HEK293 (cell line): ENCODE data around the gene CLCN7.

ENCODE experiments used
- CTCF ChIA-PET: fragments of 350-600 bp; formaldehyde crosslinking; extraction: SDS; loops from one replicate; lab custom pipeline; 2021; ENCODE audit warnings: antibody characterized with exemption; lab: Yijun Ruan, JAX
- POLR2A ChIA-PET: fragments of 300-600 bp; formaldehyde crosslinking; extraction: SDS; loops from one replicate; lab custom pipeline; 2020; ENCODE audit warnings: antibody characterized with exemption, inconsistent platforms; lab: Yijun Ruan, JAX
- H3K27ac ChIP-seq: fragments of 200-500 bp; sonication (Bioruptor generic); 2 replicates; pipeline ENCODE4 v1.5.1; 2014; ENCODE audit warnings: low read depth, low read length, control low read depth, inconsistent platforms; ENCODE audit errors: extremely low read depth
- H3K36me3 ChIP-seq, 2 experiments: fragments of 200-500 bp in 1 of 2; sonication (Bioruptor generic) in 1 of 2; 1 replicate in 1 of 2; 2 replicates in 1 of 2; pipeline ENCODE4 v1.5.1; 2014 to 2017; ENCODE audit warnings: inconsistent platforms in 2 of 2, low read length in 2 of 2; ENCODE audit not compliant: control insufficient read depth in 2 of 2, insufficient read depth in 1 of 2
- H3K4me1 ChIP-seq: fragments of 200-500 bp; sonication (Bioruptor generic); 2 replicates; pipeline ENCODE4 v1.5.1; 2014; ENCODE audit warnings: mild to moderate bottlenecking, low read length, inconsistent platforms; ENCODE audit not compliant: control insufficient read depth, insufficient read depth
- H3K4me3 ChIP-seq: 2 replicates; pipeline ENCODE4 v1.5.1; 2011; ENCODE audit warnings: low read depth, mild to moderate bottlenecking, control low read depth, low read length, moderate library complexity
- H3K9me3 ChIP-seq: fragments of 200-500 bp; sonication (Bioruptor generic); 2 replicates; pipeline ENCODE4 v1.5.1; 2014; ENCODE audit warnings: low read depth, low read length, inconsistent platforms; ENCODE audit not compliant: control insufficient read depth, insufficient read depth
- EGR2 ChIP-seq: fragments of 450-650 bp; formaldehyde crosslinking; IDR thresholded peaks from 2 replicates; pipeline ENCODE4 v1.5.1; 2016; ENCODE audit warnings: low read depth, missing biosample characterization, missing genetic modification characterization
- GLIS2 ChIP-seq: fragments of 450-650 bp; formaldehyde crosslinking; IDR thresholded peaks from 2 replicates; pipeline ENCODE4 v1.5.1; 2016; ENCODE audit warnings: missing biosample characterization, missing genetic modification characterization
- PRDM6 ChIP-seq: fragments of 450-650 bp; formaldehyde crosslinking; IDR thresholded peaks from 2 replicates; pipeline ENCODE4 v1.5.1; 2017; ENCODE audit warnings: missing biosample characterization, missing genetic modification characterization
- SETDB1 ChIP-seq: IDR thresholded peaks from one replicate; pipeline ENCODE4 v1.6.1; 2017; ENCODE audit warnings: mild to moderate bottlenecking, low read length, moderate library complexity, mixed read lengths; ENCODE audit not compliant: insufficient read length
- ZFHX2 ChIP-seq: fragments of 450-650 bp; formaldehyde crosslinking; conservative IDR thresholded peaks from 2 replicates; pipeline ENCODE4 v1.5.1; 2016; ENCODE audit warnings: missing biosample characterization, missing genetic modification characterization
- ZFP37 ChIP-seq: fragments of 450-650 bp; formaldehyde crosslinking; IDR thresholded peaks from 2 replicates; pipeline ENCODE4 v1.5.1; 2016; ENCODE audit warnings: missing biosample characterization, missing genetic modification characterization
- ZIC2 ChIP-seq: fragments of 450-650 bp; formaldehyde crosslinking; IDR thresholded peaks from 2 replicates; pipeline ENCODE4 v1.5.1; 2016; ENCODE audit warnings: missing biosample characterization, missing genetic modification characterization
- ZNF184 ChIP-seq: fragments of 450-650 bp; IDR thresholded peaks from 2 replicates; pipeline ENCODE4 v1.5.1; 2018; ENCODE audit warnings: missing biosample characterization, mild to moderate bottlenecking, missing genetic modification characterization
- ZNF341 ChIP-seq: fragments of 450-650 bp; formaldehyde crosslinking; IDR thresholded peaks from 2 replicates; pipeline ENCODE4; 2016; ENCODE audit warnings: low read depth, missing biosample characterization, missing genetic modification characterization
- ZNF426 ChIP-seq: fragments of 450-650 bp; formaldehyde crosslinking; IDR thresholded peaks from 2 replicates; pipeline ENCODE4 v1.5.1; 2017; ENCODE audit warnings: missing biosample characterization, missing genetic modification characterization, mild to moderate bottlenecking, inconsistent platforms, moderate library complexity
- ZNF433 ChIP-seq: fragments of 450-650 bp; formaldehyde crosslinking; IDR thresholded peaks from 2 replicates; pipeline ENCODE4 v1.5.1; 2016; ENCODE audit warnings: missing biosample characterization, missing genetic modification characterization, low read depth
- ZNF518A ChIP-seq: fragments of 450-650 bp; formaldehyde crosslinking; conservative IDR thresholded peaks from 2 replicates; pipeline ENCODE4 v1.5.1; 2016; ENCODE audit warnings: low read depth, missing biosample characterization, missing genetic modification characterization
- ZNF544 ChIP-seq: fragments of 450-650 bp; formaldehyde crosslinking; IDR thresholded peaks from 2 replicates; pipeline ENCODE4 v1.5.0; 2017; ENCODE audit warnings: missing biosample characterization, missing genetic modification characterization
- ZNF600 ChIP-seq: fragments of 450-650 bp; formaldehyde crosslinking; IDR thresholded peaks from 2 replicates; pipeline ENCODE4 v1.5.1; 2016; ENCODE audit warnings: missing biosample characterization, missing genetic modification characterization
- ZNF776 ChIP-seq: fragments of 450-650 bp; formaldehyde crosslinking; IDR thresholded peaks from 2 replicates; pipeline ENCODE4 v1.5.0; 2017; ENCODE audit warnings: missing biosample characterization, missing genetic modification characterization, borderline replicate concordance
- ZNF843 ChIP-seq: fragments of 450-650 bp; formaldehyde crosslinking; IDR thresholded peaks from 2 replicates; pipeline ENCODE4 v1.5.1; 2016; ENCODE audit warnings: missing biosample characterization, missing genetic modification characterization
- ZXDB ChIP-seq: fragments of 450-650 bp; formaldehyde crosslinking; IDR thresholded peaks from 2 replicates; pipeline ENCODE4 v1.5.1; 2016; ENCODE audit warnings: missing biosample characterization, missing genetic modification characterization
- TF ChIP-seq, protein P1 (sequence below): fragments of 450-650 bp; formaldehyde crosslinking; IDR thresholded peaks from 2 replicates; pipeline ENCODE4 v1.5.1; 2017; ENCODE audit warnings: missing biosample characterization, missing genetic modification characterization
- TF ChIP-seq, protein P2 (sequence below): fragments of 450-650 bp; formaldehyde crosslinking; IDR thresholded peaks from 2 replicates; pipeline ENCODE4 v1.5.1; 2016; ENCODE audit warnings: missing biosample characterization, missing genetic modification characterization

Gene CLCN7

GRCh38 chr16:1451702-1452392 is 23.0 kb downstream of the CLCN7 start (continued):
- TF ChIP-seq, protein P1, sequence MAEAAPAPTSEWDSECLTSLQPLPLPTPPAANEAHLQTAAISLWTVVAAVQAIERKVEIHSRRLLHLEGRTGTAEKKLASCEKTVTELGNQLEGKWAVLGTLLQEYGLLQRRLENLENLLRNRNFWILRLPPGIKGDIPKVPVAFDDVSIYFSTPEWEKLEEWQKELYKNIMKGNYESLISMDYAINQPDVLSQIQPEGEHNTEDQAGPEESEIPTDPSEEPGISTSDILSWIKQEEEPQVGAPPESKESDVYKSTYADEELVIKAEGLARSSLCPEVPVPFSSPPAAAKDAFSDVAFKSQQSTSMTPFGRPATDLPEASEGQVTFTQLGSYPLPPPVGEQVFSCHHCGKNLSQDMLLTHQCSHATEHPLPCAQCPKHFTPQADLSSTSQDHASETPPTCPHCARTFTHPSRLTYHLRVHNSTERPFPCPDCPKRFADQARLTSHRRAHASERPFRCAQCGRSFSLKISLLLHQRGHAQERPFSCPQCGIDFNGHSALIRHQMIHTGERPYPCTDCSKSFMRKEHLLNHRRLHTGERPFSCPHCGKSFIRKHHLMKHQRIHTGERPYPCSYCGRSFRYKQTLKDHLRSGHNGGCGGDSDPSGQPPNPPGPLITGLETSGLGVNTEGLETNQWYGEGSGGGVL (tag by site-specific recombination), result no peak
- no peak for TF ChIP-seq ZNF544 (tag by site-specific recombination)
- TF ChIP-seq, protein P2, sequence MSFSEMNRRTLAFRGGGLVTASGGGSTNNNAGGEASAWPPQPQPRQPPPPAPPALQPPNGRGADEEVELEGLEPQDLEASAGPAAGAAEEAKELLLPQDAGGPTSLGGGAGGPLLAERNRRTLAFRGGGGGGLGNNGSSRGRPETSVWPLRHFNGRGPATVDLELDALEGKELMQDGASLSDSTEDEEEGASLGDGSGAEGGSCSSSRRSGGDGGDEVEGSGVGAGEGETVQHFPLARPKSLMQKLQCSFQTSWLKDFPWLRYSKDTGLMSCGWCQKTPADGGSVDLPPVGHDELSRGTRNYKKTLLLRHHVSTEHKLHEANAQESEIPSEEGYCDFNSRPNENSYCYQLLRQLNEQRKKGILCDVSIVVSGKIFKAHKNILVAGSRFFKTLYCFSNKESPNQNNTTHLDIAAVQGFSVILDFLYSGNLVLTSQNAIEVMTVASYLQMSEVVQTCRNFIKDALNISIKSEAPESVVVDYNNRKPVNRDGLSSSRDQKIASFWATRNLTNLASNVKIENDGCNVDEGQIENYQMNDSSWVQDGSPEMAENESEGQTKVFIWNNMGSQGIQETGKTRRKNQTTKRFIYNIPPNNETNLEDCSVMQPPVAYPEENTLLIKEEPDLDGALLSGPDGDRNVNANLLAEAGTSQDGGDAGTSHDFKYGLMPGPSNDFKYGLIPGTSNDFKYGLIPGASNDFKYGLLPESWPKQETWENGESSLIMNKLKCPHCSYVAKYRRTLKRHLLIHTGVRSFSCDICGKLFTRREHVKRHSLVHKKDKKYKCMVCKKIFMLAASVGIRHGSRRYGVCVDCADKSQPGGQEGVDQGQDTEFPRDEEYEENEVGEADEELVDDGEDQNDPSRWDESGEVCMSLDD (tag by site-specific recombination), result no peak

- ChIA-PET POLR2A (no interaction called here), CTCF (interaction anchor here (0.7 kb wide), 1 partner anchor 268 kb away, joined by 3 read pairs; no protein-coding TSS in a partner anchor)
- Histone ChIP-seq H3K27ac (no peak overlapping the region), H3K4me1 (no peaks in the 10 kb centered on the region), H3K9me3 (no peaks in the 10 kb centered on the region), H3K4me3 (no peak overlapping the region), H3K36me3 (peaks cover 0 to 78% of the 10 kb centered on the region in 2 experiments; a peak in 1 of 3 replicates)
- TF ChIP-seq ZIC2, result peak; percentile 62; the same call in 1 of the 2 replicates
- TF ChIP-seq ZFP37 (tag by site-specific recombination), result no peak
- TF ChIP-seq ZNF426 (tag by site-specific recombination), result no peak
Observed at GRCh38 chr16:1450841-1451240, 24.0 kb downstream of the CLCN7 start.

DNA sequence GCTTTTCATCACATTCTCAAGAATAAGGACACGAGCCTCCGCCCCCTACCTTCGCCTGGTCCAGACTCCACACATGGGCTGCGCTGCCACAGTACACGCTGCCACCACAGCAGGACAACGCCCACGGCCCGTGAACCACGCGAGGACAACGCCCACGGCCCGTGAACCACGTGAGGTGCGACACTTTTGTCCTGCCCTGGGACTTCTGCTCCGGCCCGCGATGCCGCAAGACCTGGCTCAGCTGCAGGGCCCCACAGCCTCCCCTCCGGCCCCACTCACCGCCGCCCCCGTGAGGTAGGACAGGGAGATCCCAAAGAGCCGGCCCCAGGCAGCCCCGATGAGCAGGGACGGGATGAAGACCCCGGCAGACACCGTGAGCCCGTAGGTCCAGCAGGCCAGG is 24.6 kb downstream of the CLCN7 start:
- peaks cover 0 to 72% of the 10 kb centered on the region in 2 experiments; a peak in 1 of 3 replicates for H3K36me3 ChIP-seq

GRCh38 chr16:1449201-1449788 is 25.5 kb downstream of the CLCN7 start:
- POLR2A ChIA-PET, result no interaction called here
- H3K36me3 ChIP-seq, result peaks cover 0 to 64% of the 10 kb centered on the region in 2 experiments; a peak in 1 of 3 replicates
- TF ChIP-seq ZNF518A (tag by site-specific recombination), result no peak
- TF ChIP-seq ZNF433, result no peak
- TF ChIP-seq SETDB1, result no peak
- no peak for TF ChIP-seq ZNF843 (tag by site-specific recombination)
- TF ChIP-seq ZXDB, result no peak
- TF ChIP-seq PRDM6, result no peak

More for the DNA sequence above, 24.6 kb downstream of the CLCN7 start:
- Histone ChIP-seq H3K9me3 (no peaks in the 10 kb centered on the region), H3K4me1 (no peaks in the 10 kb centered on the region), H3K4me3 (no peak overlapping the region), H3K27ac (no peak overlapping the region)
- POLR2A ChIA-PET, result no interaction called here
- CTCF ChIA-PET, result interaction anchor here (0.7 kb wide), 1 partner anchor 269 kb away, joined by 3 read pairs; no protein-coding TSS in a partner anchor
- TF ChIP-seq ZNF184 (tag by site-specific recombination) (no peak), ZNF776 (tag by site-specific recombination) (no peak), GLIS2 (tag by site-specific recombination) (no peak), ZNF600 (tag by site-specific recombination) (peak; percentile 49; the same call in 1 of the 2 replicates), ZFHX2 (tag by site-specific recombination) (peak; percentile 42), ZNF341 (tag by site-specific recombination) (no peak), EGR2 (tag by site-specific recombination) (0 out of 2 replicates have a peak, but pooled peaks have one; percentile 28)

More at GRCh38 chr16:1449201-1449788, 25.5 kb downstream of the CLCN7 start:
- CTCF ChIA-PET, result no interaction called here
- Histone ChIP-seq H3K9me3 (no peaks in the 10 kb centered on the region), H3K4me3 (no peak overlapping the region), H3K4me1 (no peaks in the 10 kb centered on the region), H3K27ac (no peak overlapping the region)
